GM19438 (cell line): Measurements from ENCODE around the gene PPM1H.

ENCODE experiments used
- ATAC-seq: cut with Tn5 transposase; IDR thresholded peaks from one replicate; pipeline ENCODE4 v1.9.1; 2021; ENCODE audit warnings: low read depth; ENCODE audit not compliant: unreplicated experiment

Gene PPM1H

DNA sequence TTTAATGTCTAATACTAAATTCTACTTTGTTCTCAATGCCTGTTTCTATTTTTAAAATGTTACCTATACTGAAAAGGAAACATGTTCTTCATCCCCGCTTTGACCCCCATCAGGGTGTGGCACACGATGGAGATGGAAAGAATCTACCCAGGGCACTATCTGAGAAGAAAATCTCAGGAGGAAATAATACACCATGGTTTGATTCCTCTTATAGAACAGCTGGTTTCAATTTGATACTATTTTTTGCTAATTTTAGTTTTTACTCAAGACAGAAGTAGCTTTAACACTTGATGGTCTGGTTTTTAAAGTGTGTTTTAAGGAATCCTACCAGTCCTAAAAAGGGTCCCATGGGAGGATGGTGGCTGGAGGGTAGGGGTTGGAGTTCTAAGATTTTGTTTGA, 56.7 kb downstream of the PPM1H start:
- ATAC-seq: no peak

DNA sequence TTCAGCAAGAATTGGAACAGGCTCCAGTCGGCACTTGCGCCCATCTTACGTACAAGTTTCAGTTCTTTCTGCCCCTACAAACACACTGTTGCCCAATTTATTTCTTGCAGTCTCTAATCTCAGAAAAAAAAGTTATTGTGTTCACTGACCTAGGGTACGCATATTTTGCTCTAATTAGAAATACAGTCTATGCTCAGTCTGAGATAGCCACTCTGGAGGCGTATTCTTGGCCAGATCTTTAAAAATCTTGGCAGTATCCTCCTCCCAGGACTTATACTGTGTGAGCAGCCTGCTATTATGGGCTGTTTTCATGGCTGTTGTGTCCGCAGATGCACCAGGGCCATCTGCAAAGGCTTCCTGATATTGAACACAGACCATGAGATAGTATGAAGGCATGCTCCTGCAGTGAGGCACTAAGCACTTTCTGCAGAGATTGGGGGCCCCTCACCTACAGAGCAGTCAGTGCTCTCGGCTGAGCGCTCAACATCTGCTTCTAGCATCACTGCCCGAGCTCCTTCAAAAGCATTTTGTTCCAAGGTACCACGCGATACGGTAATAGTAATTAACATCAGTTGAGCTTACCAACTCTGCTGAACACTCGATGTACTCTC, 57.9 kb downstream of the PPM1H start:
- no peak for ATAC-seq

DNA sequence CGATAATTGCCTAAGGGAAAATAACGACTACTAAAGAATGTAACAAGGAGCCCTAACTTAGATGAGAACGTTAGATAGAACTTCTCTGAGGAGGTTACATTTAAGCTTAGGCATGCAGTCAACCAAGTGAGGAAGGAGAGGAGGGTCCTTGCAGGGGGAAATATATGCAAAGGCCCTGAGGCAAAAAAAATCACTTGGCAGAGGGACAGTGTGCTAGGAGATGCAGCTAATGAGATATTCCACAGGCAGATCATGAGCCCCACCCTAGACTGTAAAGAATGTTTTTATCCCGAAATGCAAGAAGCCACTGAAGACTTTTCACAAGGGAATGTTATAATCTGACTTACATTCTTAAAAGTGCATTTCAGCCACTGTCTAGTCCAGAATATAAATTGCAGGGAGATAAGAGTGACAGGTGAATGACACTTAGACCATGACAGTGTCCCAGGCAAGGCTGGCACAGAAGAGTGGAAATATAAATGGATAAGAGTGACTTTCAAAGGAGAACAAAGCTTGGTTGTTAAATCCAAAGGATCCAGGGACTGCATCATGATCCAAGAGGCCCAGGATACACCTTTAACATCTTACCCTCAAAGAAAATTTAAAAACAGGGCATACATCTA, 61.0 kb downstream of the PPM1H start:
- no peak for ATAC-seq

DNA sequence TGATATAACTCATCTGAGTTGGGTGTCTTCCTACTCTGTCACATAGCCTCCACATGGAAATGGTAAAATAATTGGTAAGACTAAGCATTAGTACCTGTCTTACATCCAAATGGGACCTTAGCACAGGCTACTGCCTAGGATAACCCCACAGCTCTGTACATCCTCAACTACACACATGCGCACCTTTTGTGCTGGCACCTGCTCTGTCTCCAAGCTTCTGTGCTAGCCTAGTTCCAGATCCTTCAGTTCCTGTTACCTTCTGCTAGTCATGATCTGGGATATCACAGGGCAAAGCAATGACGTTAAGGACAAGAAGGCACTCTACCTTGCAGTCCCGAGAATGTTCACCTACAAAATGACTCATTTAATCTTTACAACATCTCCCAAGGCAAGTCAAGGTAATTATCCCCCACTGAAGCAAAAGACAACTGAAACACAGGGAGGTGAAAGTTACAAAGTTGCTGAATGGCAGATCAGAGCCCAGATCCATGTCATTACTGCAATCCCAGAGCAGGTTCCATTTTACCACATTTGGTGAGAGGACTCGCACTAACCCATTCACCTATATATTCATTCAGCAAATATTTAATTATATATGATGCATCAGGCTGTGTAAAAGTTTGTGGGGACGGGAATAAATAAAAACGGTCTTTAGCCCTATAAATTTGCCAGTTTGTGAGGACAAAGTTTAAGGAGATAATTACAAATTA, 61.7 kb downstream of the PPM1H start:
- no peak for ATAC-seq

DNA sequence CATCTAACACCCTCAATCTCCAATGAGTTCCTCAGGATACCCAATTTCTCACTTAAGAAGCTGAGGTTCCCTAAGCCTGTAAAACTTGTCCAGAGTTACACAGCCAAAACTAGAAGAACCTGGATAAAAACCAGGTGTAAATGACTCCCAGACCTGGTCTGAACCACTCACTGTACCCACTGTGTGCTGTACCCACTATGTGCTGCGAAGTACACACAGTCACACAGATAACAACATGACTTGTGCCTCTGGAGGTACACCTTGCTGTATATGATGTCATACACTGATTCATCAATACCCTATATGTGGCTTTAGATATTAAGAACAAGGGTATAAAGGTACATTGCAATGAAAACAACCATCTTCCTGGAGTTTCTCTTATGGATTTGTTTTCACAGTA, 66.1 kb downstream of the PPM1H start:
- no peak for ATAC-seq

DNA sequence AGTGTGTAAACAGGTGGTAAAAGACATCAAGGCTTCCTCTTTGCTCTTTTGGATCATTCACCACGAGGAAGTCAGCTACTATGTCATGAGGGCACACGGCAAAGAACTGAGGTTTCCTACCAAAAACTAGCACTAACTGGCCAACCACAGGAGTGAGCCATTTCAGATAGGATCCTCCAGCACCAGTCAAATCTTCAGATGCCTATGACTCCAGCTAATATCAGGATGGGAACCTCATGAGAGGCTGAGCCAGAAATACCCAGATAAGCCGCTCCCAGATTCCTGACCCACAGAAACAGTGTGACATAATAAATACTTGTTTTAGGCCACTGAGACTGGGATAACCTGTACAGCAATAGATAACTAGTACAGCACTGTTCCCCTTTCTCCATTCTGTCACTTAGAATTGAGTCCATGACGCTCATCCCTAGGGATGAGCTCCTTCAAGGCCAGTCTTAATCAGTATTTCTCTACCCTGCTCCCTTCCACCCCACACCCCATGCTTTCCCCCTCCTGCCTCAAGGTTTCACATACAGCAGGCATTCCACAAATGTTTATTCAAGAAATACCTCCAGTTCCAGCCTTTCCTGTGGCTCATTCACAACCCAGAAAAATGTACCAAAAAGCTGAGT, 68.4 kb downstream of the PPM1H start:
- ATAC-seq: no peak

DNA sequence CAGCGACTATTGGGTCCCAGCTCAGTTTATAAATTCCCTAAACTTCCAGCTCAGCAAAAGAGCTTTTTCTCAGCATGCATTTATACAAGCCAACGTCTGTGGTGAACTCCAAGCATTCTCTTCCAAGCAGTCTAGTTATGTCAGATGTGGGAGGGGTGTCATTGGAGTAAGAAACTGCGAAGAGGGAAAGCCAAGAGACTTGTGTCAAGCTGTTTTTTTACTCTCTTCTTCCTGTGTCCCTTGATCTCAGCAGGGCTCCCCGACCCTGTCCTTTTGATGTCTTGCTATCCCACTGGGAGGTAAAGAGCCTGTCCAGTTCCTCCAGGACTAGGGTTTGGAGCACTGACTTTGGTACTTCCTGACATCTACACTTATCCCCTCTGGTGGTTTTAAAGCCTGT, 69.0 kb downstream of the PPM1H start:
- no peak for ATAC-seq

GRCh38 chr12:62865065-62865464, 69.9 kb downstream of the PPM1H start:
- no peak for ATAC-seq

DNA sequence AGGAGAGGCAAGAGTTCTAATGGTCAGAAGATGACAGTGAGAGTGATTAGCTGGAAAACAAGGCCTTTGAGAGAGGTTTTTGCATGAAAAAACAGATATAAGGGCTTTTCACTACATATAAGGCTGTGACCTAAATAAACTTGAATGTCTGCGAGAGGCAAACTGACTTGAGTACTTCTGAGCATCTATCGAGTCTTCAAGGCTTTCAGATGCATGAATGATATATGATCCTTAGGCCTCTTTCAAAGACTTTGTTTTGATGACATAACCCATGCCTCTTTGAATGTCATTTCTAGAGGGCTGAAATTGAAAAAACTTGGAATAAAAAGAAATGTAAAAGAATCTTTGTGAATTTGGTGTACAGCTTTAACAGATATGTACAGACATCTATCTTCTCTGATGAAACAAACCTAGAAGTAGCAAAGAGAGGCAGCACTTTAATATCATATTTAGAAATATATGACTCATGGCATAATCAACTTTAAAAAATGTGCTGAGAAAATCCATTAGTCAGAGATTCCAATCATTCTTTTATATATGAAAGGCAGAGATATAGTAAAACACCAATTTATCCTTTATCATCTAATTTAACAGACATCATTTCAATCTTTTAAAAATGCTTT, 72.6 kb downstream of the PPM1H start:
- no peak for ATAC-seq

DNA sequence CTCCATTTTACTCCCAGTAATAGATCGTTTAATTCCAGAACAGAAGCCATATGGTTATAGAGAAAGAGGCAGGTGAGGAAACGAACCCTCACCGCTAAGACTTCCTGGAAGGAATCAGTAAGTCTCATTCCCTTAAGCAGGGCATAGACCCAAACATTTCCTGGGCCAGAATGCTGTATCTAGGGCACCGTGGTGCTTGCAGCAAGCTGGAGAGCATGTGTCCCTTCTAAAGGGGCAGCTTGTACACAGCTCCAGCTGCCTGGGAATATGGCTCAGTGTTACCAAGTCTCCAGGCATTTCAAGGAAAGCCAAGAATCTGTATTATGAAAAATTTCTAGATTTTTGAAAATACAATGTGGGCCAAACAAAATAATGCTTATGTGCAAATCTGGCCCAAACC, 73.4 kb downstream of the PPM1H start:
- no peak for ATAC-seq

- ATAC-seq: no peak
Measured at GRCh38 chr12:62860501-62861411, 74.2 kb downstream of the PPM1H start.

DNA sequence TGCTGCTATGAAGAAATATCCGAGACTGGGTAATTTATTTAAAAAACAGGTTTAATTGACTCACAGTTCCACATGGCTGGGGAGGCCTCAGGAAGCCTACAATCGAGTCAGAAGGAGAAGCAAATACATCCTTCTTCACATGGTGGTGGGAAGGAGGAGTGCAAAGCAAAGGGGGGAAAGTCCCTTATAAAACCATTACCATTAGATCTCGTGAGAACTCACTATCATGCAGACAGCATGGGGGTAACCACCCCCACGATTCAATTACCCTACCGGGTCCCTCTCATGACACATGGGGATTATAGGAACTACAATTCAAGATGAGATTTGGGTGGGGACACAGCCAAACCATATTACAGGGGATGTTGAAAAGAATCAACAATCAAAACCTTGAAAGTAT, 74.9 kb downstream of the PPM1H start:
- no peak for ATAC-seq

- no peak for ATAC-seq
Measured at GRCh38 chr12:62859321-62859737, 75.6 kb downstream of the PPM1H start.

GRCh38 chr12:62856454-62856853, 78.5 kb downstream of the PPM1H start:
- ATAC-seq: no peak

DNA sequence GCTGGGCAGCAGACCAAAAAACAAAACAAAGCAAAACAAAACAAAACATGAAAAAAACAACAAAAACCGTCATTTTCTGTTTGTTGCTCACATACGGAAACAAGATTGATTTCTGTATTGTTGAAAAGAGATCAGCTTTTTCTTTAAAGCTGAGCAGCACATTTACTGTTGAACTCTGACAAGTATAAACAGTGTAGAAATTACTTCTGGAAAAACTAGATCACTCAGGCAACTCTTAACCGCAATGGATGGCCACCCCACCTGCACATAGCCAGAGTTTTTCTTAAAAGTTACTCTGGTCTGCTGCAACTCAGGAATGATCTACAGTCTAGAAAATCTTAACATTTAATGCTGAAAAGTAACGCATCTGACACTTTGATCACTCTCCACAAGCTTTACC, 80.9 kb downstream of the PPM1H start:
- no peak for ATAC-seq

GRCh38 chr12:62849398-62849797, 85.6 kb downstream of the PPM1H start:
- no peak for ATAC-seq

- ATAC-seq: no peak
Measured at GRCh38 chr12:62848418-62848817, 86.5 kb downstream of the PPM1H start.

- ATAC-seq: no peak
Measured at GRCh38 chr12:62847709-62848108, 87.2 kb downstream of the PPM1H start.

GRCh38 chr12:62846491-62846890, 88.5 kb downstream of the PPM1H start:
- ATAC-seq: no peak

DNA sequence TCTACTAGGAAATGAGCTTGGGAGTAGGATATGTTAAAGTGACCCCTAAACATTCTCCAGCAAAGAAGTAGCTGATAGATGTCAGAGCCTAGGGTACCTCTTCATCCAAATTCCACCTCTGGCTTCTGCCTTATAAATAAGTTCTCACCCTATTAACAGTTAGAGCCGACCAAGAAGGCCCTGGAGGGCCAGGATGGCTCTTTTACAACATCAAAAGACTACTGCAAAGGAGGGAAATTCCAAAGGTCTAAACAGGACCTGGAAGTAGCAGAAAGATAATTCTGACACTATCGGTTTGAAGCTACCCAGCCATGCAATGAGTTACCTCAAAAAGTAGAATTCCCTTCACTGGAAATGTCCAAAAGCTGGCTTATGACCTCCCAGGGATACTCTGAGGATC, 90.0 kb downstream of the PPM1H start:
- no peak for ATAC-seq
